Activated T-cell treated with anti-CD3 and anti-CD28 coated beads for 48 hours (primary cell): ENCODE results near the gene MAGI2.

Experiments used
- DNase-seq: peaks from one replicate; pipeline ENCODE4 v3.0.0-alpha.2; 2020; ENCODE audit warnings: low read depth

Gene MAGI2

DNA sequence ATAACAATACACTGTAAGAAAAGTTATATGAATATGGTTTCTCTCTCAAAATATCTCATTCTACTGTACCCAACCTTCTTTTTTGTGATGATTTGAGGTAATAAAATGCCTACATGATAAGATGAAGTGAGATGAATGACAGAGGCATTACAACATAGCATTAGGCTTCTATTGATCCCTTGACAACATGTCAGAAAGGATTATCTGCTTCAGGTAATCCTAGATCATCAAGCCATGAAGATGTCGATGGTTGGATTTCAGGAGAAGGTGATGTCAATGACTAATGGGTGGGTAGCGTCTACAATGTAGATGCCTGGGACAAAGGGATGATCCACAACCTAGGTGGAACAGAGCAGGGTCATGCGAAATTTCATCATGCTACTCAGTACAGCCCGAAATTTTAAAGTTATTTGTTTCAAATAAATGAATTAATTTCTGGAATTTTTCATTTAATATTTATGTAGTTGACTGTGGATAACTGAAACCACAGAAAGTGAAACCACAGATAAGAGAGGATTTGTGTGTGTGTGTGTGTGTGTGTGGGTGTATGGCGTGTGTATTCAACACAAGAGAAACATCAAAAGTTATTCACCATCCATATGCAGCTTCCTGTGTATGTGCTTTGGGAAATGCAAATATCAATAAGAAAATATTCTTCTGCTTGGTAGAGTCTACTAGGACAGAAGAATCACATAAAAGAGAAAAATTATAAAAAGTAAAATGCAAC lies 77.0 kb downstream of the MAGI2 start:
- DNase-seq: no peak

DNA sequence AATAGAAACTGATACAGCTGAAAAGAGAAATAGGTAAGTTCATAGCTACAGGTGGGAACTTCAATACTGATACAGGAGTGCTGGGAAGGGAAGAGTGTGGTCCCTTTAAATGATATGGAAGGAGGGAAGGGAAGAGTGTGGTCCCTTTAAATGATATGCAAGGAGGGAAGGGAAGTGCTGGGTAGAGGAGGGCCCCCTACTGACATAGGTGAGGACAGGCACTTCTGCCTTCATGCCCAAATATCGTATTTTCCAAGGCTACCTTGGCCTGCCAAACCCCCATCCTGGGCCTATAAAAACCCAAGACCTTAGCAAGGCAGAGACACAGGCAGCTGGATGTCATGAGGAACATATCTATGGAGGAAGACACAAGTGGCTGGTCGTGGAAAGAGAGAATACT lies 92.3 kb downstream of the MAGI2 start:
- no peak for DNase-seq

DNA sequence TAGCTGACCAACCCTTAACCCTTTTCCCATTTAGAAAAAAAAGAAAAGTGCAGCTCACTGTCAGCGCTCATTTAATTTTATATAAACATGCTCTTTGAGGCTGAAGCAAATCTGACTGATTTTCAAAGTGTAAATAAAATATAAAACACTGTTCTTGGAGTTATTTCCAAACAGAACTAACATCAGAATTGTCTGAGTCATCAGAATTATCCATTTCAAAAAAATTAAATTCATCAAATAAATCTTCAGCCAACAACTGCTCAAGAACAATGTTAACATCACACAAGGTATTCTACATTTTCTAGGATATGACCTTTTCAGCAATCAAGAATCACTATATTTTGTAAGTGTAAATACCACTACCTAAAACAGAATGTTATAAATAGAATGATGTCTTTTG lies 93.6 kb downstream of the MAGI2 start:
- DNase-seq: no peak

DNA sequence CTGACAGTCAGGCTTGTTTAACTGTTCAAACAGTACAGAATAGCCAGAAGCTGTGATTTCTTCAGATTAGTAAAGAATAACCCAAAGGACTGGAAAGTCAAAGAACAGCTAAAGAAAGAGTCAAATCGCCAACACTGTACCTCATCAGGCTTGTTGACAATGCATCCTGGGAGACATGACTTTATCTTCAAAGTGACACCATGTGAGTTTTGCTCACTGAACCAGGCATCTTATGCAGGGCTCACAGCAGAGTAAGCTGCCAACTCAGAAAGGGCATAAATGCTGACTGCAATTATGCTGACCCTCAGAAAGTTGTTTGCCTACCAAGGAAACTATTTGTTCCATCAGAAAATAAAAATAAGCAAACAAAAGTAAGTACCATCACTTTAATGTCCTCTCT lies 96.4 kb downstream of the MAGI2 start:
- DNase-seq: no peak

DNA sequence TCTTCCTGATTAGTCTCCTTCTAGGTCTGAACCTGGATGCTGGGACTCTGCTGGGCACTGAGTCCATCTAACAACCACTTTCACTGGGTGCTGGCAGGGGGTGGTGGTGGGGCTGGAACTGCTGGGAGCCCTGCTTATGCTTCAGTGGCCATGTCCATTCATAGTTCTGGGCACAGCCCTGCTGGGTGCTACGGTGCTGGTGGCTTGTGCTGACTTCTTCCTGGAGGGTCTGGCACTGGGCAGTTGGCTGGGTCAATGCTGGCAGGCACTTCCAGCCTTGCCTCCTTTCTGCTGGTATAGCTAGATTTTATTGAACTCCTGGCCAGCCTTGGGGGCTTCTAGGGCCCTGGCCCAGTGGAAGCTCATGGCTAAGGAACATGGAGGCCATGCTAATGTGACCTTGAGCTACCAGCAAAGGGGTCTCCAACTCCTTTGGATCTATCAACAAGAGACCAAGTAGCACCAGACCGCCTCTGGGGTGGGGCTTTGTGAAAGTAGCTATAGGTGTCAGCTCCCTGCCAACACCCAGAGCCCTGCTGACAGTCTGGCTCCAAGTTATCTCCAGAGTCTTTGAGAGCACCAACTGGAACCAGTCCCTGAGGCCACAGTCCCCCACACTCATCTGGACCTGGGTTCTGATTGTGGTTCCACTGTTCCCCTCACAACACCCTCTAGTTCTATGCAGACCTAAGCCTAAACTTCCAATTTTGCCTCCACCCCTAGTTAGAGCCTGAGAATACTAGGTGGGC lies 99.6 kb downstream of the MAGI2 start:
- DNase-seq: no peak

DNA sequence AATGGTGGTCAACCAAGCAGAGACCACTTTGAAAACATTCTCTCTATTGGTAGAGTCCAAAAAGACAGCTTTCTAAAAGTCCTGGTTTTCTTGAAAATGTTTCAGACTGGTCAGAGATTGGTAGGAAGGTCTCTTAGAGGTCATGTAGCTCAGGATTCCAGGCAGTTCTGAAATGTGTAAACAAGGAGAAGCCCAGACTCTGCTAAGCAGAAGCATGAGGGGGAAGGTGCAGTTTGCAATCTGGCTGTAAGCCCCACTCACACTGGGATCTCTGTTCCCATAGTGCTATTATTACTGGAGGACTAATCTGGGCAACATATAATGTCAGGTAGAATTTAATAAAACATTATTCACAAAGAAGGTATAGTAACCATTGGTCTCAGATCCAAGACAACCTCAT lies 101.1 kb downstream of the MAGI2 start:
- DNase-seq: no peak

DNA sequence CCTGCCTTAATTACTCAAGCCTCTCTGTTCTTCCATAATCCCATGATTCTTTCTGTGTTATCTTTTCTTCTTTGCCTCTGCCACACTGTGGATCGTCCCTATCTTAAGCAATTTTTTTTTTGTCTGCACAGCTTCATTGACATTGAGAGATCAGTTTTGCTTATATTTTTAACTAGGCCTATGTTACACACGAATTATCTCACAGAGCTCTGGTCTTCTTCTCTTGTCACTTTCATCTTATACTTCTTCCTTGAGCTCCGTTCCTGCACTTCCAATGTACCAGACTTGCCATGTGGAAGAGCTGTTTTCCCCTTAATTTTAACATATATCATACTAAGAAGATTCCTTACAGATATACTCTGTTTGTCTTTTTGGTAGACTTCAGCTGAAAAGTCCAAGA lies 106.1 kb downstream of the MAGI2 start:
- DNase-seq: no peak

DNA sequence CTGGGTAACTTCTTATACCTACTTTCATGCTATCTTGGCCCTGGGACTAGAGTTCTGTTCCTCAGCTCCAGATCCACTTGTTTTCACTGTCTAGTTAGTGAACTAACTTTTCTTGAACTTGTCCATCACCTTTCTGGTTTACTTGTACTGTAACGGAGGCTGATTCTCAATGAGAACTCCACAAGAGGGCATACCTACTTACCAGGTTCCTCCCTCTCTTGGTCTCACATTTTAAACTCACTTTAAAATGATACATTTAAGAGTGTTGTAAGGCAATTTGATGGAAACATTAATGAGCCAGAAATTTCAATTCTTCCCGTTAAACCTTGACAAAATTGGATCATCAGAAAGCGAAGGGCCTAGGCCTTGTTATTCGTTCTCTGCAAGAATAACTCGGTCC lies 111.6 kb downstream of the MAGI2 start:
- DNase-seq: no peak

DNA sequence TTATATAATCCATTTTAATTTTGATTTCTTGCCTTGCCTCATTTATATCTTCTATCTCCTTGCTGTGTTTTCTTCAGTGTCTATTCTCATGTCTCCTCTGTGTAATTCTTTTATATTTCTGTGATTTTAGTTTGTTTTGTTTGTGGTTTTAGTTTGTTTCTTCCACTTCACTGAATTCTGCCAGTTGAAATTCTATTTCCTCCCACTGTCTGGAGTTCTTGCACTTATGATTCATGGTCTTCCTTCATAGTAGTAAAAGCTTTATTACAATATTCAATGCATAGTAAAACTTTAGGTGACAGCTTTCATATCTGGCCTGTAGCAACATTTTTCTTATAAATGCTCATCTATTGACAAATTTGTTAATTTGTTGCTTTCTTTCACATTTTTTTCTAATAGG lies 113.3 kb downstream of the MAGI2 start:
- no peak for DNase-seq

DNA sequence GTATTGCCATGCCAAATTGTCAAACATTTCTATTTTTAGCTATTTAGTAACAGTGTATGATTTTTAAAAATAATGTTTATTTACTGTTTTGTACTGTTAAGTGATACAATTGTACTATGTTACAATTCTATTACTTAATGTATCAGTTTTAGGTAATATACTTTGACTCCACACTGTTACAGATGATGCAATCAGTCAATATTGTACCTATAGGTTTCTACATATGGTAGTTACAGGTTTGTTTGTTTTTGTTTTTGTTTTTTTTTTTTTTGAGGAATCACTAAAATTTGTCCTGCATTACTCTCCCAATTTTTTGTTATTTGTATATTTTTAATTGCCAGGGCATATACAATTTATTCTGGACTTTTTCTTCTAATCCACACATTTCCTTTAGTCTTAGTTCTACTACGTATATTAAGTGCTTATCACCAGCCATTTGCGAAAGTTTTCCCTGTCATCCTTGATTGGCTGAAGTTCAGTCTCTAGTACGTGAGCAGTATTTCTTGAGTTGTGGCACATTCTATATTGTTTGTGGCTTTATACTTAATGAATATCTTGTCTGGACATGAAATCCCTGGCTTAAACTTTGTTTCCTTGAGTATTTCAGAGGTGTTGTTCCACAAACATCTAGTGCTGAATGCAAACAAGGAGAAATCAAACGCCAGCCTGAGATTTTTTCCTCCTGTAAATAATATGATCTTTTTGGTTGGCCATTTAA lies 114.1 kb downstream of the MAGI2 start:
- no peak for DNase-seq

DNA sequence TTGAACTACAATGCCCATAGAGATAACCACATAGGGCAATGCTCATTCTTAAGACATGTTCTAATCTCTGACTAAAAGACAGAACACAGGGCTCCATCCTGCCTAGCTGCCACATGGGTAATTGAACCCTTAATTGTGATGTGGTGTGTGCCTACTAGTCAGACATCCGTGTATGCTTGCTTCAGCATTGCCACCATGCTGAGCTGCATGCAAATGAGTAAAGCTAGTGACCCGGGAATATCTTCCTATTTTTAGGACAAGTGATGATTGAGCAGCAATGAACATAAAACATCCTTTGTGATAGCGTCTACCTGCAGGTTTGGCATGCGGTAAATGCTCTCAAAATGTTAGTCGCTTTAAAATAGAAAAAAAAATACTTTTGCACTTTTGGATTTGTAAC lies 115.8 kb downstream of the MAGI2 start:
- no peak for DNase-seq

DNA sequence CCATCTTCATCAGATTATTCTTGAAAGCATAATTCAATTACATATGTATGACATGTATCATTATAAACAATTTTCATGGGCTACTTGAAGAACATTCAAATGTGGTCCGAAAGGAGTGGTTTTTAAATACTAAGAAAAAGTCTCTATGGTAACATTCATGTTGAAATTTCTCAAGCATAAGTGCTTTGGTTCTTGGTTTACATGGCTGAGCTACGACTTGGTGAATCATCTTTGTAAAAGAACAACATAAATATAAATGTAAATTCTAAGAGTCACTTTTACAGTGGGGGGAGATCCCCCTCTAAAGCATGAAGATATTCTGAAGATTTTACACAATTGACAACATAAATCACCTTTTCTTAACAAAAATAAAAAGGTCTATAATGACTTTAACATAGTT lies 118.6 kb downstream of the MAGI2 start:
- DNase-seq: no peak

DNA sequence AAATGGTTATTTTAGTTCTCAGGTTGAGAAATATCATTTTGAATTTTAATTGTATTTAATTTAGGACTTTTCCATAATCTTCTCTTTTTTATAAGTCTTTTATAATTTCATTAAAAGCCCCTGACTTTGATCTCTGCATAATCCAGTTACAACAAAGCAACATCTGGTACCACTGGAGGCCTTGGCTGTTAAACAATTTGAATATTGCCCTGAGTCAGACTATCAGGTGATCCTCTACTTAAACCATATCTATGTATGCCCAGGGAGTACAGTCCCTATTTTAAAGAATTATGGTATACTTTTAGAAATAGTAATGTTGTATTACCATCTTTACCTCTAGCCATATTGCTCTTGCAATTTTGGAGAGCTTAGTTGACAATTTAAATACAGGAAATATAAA lies 119.1 kb downstream of the MAGI2 start:
- DNase-seq: no peak

DNA sequence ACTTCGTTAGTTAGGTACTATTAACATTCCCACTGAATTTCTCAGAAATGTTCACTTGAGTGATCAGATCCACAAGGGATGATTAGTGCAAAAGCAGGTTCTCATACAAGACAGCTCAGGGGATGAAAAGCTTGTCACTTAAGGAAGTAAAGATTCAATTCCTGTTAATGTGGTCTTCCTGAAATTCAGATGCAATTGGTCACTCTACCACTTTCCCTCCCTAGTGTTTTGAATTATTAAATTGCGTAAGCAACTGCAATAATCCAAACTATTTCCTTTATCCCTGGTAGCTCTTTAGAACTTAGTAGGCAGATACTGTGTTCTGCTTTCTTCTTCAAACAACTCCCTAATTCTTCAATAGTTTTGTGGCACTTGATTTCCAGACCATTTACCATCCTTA lies 121.4 kb downstream of the MAGI2 start:
- DNase-seq: no peak

DNA sequence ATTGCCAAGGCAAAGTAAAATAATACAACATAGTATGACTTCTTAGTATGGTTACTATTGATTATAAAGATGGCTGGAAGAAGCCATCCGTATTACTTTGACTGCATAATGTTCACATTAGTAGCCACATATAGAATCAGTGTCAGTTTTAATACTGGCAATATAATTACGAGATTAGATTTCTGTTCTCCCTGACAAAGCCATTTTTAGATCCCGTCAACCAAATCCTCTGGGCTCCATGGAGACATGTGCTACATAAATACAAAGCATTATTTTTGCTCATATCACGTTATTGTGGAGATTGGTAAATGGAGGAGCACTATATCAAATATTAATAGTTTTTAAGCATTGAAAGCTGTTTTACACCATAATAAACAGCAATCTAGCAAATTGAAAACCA lies 124.0 kb downstream of the MAGI2 start:
- no peak for DNase-seq

DNA sequence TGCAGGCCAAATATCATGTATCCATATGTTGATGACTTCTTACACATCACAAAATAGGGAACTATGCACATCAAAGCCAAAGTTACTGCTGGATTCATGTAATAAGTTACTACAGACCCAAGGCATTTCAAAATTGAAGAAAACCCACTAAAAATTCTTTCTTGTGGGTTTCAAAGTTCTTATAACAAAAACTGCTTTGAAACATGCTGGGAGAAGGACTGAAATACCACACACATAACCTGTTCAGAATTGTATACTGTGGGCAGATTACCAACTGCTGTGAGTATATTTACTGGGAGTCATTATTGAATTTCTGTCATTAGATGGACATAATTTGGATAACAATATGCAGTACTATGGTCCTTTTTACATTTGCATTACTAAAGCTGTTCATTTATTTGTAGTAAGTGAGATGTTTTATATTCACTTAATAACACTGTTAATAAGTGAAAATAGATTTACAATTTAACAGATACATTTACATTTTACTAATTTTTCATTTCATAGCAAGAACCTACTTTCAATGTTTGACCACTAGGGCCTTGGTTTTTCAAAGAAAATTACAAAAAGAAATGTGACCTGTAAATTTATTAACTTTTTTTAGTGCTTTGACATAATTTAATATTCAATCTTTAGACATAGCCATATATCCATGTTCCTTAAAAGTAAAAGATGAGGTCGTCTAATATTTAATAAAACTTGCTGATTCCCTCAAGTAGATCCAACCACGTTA lies 132.6 kb downstream of the MAGI2 start:
- DNase-seq: no peak

DNA sequence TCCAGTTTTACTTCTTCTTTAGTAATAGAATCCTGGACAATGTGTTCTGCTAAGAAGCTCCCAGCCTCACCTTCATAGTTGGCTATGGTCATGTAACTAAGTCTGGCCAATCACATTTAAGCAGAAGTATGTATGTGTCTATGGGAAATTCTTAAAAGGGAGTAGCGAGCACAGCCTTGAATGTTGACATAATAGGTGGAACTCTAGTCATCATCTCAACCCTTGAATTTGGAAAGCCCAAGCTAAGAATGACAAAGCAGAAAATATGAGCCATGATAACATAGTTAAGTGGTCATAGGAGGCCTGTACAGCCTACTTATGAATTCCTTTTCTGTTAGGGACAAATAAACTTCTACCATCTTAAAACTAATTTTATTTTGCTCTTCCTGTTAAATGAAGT lies 134.1 kb downstream of the MAGI2 start:
- no peak for DNase-seq

DNA sequence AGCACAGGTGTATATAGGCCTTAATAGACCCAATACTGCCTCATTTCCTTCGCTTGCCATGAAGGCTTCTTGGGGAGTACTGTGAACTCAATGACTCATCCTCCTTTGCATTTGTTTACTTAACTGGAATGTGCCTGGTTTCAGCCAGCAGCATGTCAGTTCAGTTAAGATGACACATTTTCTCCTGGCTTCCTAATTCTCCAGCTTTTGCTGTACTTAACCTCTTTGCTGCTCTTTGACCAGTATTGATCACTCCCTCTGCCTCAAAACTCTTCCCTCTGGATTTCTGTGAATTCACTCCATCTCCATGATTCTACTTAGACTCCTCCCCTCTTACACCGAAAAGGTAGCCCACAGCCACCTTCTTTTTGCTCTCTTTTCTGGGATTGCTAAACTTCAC lies 135.7 kb downstream of the MAGI2 start:
- DNase-seq: no peak

DNA sequence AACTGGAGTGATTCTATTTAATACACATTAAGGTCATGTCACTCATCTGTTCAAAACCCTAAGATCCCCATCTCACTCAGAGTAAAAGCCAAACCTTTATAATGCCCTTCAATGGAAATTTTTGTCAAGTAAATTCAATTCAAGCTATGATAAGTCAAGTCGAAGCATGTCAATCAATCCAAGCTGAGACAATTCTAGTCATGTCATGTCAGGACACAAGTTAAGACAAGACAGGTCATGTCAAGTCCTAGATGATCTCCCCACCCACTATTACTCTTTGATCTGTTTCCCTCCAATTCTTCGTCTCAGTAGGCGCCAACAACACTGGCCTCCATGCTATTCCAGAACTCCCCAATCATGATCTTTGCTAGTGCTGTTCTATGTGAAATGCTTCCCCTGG lies 141.4 kb downstream of the MAGI2 start:
- DNase-seq: no peak

DNA sequence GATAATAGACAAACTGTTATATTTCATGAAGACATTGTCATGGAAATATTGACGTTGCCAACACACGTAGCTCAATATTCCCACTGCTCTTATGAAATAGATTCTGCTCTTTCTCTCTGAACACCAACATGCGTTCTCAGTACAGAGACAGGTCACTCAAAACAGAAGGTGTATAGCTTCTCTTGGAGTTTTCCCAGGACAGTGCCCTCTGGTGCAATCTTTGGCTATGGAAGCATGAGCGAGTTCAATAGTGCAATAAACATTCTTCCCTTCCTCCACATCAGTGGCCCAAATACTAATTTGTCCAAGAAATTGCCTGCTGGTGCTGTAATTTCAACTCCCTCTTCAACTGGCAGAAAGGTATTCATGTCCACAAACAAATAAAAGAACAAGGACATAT lies 145.3 kb downstream of the MAGI2 start:
- DNase-seq: no peak

DNA sequence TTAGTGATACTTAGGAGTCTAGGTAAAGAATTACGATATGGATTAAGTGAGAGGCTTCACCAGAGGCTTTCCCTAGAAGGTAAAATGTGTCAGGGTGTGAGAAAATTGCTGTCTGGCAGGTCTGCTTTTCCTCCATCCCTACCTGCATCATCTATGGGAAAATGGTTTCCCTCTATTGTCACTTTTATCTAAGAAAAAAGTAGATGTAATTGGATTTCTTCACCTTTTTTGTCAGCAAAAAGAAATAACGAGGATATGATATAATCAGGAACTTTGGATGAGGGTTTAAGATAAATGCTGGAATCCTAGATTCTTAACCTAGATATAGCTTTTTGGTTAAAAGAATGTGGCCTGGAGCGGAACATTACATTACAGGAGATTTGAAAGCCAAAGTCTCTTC lies 146.1 kb downstream of the MAGI2 start:
- no peak for DNase-seq

DNA sequence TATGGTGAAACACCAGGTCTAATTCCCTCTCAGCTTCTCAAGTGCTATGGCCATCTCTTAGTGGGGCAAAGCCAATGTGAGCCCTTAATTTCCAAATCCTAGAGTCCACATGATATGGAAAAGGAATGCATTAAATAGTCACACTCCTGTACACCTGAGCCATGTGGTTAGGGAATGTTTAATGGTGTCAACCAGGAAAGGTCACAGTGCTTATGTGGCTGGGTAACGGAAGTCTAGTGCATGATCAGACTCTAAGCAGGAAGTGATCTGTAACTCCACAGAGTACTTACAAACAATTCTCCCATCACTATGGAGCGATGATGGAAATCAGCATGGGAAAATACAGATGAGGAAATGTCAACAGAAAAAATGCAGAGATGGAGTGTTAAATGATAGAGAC lies 148.8 kb downstream of the MAGI2 start:
- no peak for DNase-seq

DNA sequence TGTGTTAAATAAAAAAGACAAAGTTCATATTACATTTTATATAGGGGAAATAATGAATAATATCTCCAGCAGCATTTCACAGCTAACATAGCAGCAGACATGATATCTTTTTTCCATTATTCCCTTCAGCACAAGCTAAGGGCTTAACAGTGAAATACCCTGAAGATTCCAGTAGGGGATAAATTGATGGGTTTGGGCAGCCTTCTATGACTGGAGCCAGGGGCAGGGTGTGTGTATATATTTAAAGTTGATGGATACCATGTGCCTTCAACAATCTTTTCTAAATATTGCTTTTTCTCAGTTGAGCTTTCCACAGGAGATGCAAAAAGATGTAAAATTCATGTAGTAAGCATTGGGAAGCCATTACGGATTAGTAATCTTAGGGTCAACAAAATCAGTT lies 151.2 kb downstream of the MAGI2 start:
- no peak for DNase-seq
